Left ventricle myocardium inferior (tissue), 1 donor: ENCODE data around the gene KCNJ6. TPM values are rescaled to one million over a fixed set of nuclear protein-coding genes. Genes with fewer than 3 reads are reported as not detected.

Source experiments
- DNase-seq: peaks from one replicate; pipeline ENCODE4 v3.0.0-alpha.2; 2020
- H3K27ac ChIP-seq: fragments of 200-600 bp; replicated peaks from 2 replicates; pipeline ENCODE4 v1.8.0; 2021
- H3K27me3 ChIP-seq: fragments of 200-600 bp; 2 replicates; pipeline ENCODE4 v1.8.0; 2021; ENCODE audit warnings: low read depth
- H3K36me3 ChIP-seq: fragments of 200-600 bp; 2 replicates; pipeline ENCODE4 v1.8.0; 2021
- H3K4me1 ChIP-seq: fragments of 200-600 bp; 2 replicates; pipeline ENCODE4 v1.8.0; 2021
- H3K4me3 ChIP-seq: fragments of 200-600 bp; 2 replicates; pipeline ENCODE4 v1.8.0; 2021; ENCODE audit warnings: mild to moderate bottlenecking, moderate library complexity
- H3K9me3 ChIP-seq: fragments of 200-600 bp; replicated peaks from 2 replicates; pipeline ENCODE4 v1.8.0; 2021
- intact Hi-C: fragments of 100-400 bp; cut with micrococcal nuclease; formaldehyde crosslinking; loops from one replicate; pipeline ENCODE4 v1.11.0; 2022
- total RNA-seq: library from RNA; stranded (reverse); fragmentation: NEBNext Ultra II Directional; extraction: Animal tissue kit (Norgen Biotek cat#: 25700); gene quantifications from one replicate; pipeline ENCODE4 v1.2.1, GENCODE V29; 2021
- TF ChIP-seq, protein P1 (sequence below): fragments of 200-600 bp; IDR thresholded peaks from 2 replicates; pipeline ENCODE4 v1.8.0; 2021; ENCODE audit warnings: antibody characterized with exemption, mild to moderate bottlenecking, borderline replicate concordance
- donor health status: DM: no; HTN: yes; CAD: no; lungs with severe emphysema.

Gene KCNJ6
- total RNA-seq, 1 donor from 2014 or later = not detected

DNA sequence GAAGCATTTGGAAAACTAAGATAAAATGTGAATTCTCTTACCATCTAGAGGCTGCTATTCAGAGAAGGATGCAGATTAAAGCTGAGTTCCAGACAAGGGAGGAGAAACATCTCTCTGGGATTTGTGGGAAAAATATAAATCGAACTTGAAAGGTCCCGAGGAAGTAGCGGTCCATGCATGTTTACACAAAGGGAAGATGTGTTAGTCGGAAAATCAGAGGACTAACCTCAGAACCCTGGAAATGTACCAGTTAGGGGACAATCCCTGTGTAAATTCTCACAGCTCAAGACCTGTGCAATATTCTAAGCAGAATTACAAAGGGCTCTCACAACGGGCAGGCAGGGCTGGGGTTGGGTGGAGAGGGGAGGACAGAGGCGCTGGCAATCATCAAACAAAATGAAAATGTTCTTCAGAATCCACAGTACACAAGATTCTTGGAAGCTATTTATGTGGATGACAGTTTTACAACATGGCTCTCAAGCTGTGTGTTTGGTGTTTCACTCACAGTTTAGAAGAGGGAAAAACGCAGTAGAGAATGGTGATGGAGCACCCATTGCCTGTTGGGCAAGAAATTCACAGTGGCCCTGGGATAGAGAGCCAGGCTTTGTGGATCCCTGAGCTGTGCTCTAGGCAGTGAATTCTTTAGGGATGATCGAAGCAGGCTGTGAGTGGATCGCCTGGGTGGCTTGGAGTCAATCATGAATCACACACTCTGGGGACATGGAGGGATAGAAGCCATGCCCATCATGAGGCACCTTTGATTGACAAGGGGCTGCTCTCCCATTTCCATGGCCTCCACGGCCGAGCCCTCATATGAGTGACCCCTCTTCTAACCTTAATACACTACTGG lies 47.6 kb downstream of the KCNJ6 start:
- intact Hi-C loops = no loop called here
- peaks cover 33% of the 10 kb centered on the region for H3K27me3 ChIP-seq
- DNase-seq = no peak
- no peaks in the 10 kb centered on the region for H3K36me3 ChIP-seq
- TF ChIP-seq, protein P1, sequence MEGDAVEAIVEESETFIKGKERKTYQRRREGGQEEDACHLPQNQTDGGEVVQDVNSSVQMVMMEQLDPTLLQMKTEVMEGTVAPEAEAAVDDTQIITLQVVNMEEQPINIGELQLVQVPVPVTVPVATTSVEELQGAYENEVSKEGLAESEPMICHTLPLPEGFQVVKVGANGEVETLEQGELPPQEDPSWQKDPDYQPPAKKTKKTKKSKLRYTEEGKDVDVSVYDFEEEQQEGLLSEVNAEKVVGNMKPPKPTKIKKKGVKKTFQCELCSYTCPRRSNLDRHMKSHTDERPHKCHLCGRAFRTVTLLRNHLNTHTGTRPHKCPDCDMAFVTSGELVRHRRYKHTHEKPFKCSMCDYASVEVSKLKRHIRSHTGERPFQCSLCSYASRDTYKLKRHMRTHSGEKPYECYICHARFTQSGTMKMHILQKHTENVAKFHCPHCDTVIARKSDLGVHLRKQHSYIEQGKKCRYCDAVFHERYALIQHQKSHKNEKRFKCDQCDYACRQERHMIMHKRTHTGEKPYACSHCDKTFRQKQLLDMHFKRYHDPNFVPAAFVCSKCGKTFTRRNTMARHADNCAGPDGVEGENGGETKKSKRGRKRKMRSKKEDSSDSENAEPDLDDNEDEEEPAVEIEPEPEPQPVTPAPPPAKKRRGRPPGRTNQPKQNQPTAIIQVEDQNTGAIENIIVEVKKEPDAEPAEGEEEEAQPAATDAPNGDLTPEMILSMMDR = no peak
- no peaks in the 10 kb centered on the region for H3K9me3 ChIP-seq
- no peaks in the 10 kb centered on the region for H3K4me1 ChIP-seq
- no peak overlapping the region for H3K27ac ChIP-seq
- H3K4me3 ChIP-seq = no peak overlapping the region

DNA sequence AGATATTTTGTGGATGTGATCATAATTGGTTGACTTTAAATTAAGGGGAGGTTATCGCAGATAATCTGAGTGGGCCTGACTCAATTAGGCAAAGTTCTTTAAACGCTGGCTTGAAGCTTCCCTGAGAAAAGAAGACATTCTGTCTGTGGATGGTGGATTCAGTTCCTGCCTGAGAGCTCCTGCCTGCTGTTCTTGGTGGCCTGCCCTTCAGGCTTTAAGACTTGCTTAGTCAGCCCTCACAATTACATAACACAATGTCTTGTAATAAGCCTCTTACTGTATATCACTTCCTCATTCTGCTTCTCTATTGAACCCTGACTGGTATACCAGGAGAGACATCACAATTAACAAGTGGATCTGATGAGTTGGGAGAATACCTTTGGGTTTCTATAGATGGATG lies 50.2 kb downstream of the KCNJ6 start:
- Histone ChIP-seq H3K4me1 (peaks cover 8% of the 10 kb centered on the region), H3K27ac (no peak overlapping the region), H3K36me3 (no peaks in the 10 kb centered on the region), H3K9me3 (no peaks in the 10 kb centered on the region), H3K27me3 (peaks cover 27% of the 10 kb centered on the region), H3K4me3 (no peak overlapping the region)
- TF ChIP-seq, protein P1 = no peak
- intact Hi-C loops = no loop called here
- no peak for DNase-seq

DNA sequence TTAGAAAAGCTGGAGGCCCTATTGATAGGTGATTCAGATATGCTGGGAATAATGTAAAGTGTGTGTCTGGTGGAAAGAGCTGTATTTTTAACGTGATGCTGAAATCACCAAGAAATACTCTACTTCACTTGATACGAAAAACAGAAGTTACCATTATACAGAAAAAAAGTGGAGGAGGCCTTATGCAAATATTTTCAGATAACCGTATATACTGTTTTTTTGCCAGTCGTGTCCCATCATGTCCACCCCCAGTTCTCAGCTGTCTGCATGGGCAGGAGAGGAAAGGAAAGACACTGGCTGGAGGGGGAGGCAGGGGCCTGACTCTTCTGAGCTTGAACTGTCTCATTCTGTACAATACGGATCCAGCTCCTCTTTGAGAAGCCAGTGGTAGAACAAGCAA lies 51.1 kb downstream of the KCNJ6 start:
- Histone ChIP-seq H3K27me3 (peaks cover 23% of the 10 kb centered on the region), H3K36me3 (no peaks in the 10 kb centered on the region), H3K9me3 (no peaks in the 10 kb centered on the region), H3K27ac (no peak overlapping the region), H3K4me1 (peaks cover 8% of the 10 kb centered on the region), H3K4me3 (no peak overlapping the region)
- TF ChIP-seq, protein P1 = no peak
- intact Hi-C loops = no loop called here
- DNase-seq = no peak

DNA sequence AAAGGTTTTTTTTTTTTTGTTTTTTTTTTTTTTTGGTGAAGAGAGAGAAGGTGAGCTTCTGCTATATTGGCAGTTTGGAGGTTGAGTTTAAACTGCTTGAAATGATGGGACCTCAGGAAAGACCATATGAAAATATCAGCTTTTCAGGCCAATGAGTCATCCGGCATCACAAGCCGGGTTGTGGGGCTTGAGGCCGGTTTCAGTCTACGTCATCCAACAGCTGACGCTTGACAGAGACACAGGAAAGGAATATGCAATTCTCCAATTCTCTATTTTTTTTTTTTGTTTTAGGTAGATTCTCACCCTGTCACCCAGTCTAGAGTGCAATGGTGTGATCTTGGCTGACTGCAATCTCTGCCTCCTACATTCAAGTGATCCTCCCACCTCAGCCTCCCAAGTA lies 52.4 kb downstream of the KCNJ6 start:
- H3K27me3 ChIP-seq = peaks cover 11% of the 10 kb centered on the region
- TF ChIP-seq, protein P1 = no peak
- H3K9me3 ChIP-seq = no peaks in the 10 kb centered on the region
- no peaks in the 10 kb centered on the region for H3K36me3 ChIP-seq
- H3K27ac ChIP-seq = no peak overlapping the region
- intact Hi-C loops = no loop called here
- H3K4me3 ChIP-seq = no peak overlapping the region
- H3K4me1 ChIP-seq = peaks cover 8% of the 10 kb centered on the region
- DNase-seq = no peak

DNA sequence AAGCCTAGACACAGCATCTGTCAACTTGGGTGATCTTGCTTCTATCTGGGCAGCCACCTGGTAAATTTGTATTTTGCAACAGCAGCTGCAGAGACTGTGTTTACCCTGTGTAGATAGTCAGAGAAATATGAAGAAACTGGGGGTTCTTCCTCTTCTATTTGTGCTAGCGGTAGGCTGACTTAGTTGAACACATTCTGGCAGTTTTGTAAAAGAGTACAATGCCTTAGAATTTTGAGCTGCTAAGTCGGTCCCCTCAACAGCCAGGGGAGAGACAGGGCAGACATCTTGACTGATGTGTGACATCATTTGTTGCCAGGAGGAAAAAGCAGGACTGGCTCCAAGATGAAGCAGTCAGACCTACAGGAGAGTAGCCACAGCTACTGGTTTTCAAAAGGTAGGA lies 53.7 kb downstream of the KCNJ6 start:
- no peak for DNase-seq
- intact Hi-C loops = no loop called here

More for the DNA sequence above, 53.7 kb downstream of the KCNJ6 start:
- Histone ChIP-seq H3K27ac (no peak overlapping the region), H3K4me1 (peaks cover 8% of the 10 kb centered on the region), H3K4me3 (no peak overlapping the region), H3K9me3 (peaks cover 5% of the 10 kb centered on the region), H3K27me3 (peaks cover 5% of the 10 kb centered on the region), H3K36me3 (no peaks in the 10 kb centered on the region)
- TF ChIP-seq, protein P1 = no peak
